GM19452 (cell line): ENCODE results near the gene MCIDAS.

Source experiments
- ATAC-seq: cut with Tn5 transposase; IDR thresholded peaks from one replicate; pipeline ENCODE4 v1.9.1; 2021; ENCODE audit not compliant: unreplicated experiment

Gene MCIDAS

DNA sequence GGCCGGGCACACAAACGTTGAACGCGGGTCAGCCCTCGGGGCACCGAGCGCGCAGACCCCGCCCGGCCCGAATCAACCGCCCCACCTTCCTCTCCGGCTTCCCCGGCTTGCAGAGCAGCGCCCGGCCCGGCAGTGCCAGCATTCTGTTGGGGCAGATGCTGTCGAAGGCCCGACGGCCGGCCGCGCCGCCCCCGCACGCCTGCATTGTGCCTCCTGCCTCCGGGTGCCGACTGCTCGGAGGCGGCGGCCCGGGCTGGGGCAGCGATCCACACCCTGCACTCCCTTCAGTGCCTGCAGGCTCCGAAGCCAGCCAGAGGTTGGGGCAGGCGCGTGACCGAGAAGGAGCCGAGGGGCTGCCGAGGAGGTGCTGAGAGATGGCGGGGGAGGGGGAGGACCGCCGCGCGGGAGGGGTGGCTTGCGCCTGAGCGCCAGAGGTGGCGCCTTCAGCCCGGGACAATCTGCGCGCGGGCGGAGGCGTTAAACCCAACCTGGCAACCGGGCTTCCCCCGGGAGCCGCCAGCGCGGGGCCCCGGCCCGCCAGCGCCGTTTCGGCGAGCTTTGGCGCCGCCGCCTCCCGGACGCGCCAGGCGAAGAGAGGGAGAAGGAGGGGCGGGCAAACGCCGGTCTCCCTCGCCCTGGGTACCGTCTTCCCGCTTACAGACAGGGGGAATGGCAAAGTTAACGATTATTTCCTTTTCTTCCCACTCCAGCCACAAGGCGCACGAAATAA is at the start of gene MCIDAS:
MCIDAS (minus strand) TSS at position 382 of the 730 bp plus-strand sequence; CDS start at position 205, 177 bp downstream.
- peak; percentile 27 for ATAC-seq

DNA sequence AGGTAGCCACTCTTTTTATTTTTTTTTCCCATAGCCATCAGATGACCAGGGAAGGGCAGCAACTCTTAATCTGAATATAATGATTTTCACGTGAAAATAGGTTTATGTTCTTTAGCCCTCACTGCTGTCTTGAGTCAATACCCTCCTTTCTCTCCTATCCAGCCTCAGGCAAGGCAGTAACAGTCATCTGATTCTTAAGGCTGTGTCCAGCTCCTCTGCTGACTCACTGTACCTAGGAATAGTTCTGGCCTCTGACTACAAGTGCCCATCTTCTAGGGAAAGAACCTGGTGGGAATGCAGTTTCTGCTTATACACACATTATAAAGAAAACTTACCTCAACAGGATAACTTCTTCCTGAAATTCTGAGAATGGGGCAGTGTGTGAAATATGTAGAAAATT is 49.7 kb upstream of the MCIDAS start:
- no peak for ATAC-seq

- no peak for ATAC-seq
Observed at GRCh38 chr5:55258339-55258738, 31.2 kb upstream of the MCIDAS start.

DNA sequence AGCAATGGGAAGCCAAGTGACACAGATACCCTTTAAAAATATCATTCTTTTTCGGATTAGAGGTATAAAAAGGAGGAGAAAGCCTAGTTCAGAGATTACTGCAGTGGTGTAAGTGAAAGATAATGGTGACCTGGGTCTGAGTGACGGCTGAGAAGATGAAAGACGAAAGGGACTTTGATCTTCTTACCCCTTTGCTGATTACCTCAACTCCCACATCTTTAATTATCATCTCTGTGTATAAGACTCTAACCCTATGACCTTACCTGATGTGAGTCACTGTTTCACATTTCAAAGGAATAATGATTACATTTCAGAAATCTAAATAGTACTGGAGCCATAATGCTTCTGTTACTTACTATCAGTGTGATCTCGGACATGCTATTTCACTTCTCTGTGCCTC is 27.7 kb upstream of the MCIDAS start:
- ATAC-seq = no peak

DNA sequence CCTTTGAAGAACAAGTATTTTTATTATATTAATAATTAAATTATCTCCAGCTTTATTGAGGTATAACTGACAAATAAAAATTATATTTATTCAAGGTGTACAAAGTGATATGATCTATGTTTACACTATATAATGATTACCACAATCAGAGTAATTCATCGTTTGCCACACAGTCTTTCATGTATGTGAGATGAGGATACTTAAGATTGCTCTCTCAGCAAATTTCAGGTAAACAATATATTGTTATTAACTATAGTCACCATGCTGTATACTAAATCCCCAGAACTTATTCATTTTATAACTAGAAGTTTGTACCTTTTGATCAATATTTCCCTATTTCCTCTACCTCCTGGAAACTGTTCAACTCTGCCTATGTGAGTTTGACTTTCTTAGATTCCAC is 22.9 kb upstream of the MCIDAS start:
- no peak for ATAC-seq

DNA sequence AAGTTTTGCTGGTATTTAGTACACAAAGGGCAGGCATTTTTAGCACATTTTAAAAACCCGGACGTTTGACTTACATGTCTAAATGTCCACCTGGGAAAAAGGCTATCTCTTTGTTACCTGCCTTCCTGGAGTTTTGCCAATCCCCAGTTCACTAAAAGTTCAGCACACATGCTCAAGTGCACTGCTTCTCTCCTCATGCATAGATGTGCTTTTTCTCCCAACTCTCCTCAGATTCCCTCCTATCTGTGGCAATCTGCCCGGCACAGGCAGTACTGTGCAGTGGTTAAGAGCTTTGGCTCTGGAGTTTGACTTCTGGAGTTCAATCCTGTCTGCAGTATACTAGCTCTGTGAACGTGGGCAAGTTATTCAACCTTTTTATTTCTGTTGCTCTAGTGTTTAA is 14.6 kb upstream of the MCIDAS start:
- ATAC-seq = no peak

DNA sequence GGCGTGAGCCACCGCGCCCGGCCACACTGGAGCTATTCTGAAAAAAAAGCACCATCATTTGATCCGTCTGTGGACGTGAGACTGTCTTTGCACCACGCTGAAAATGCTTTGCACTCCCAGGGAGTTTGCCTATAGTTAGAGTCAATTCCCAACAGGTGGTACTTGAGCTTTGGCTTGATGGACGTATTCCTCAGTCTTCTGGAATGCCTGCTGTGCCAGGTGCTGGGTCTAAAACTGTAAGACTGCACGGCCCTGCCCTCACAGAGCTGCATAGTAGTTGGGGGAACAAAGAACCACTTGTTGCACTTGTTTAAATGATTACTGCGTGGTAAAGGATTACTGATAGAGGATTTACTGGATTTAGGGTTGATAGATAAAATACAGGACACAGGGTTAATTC is 9.7 kb upstream of the MCIDAS start:
- no peak for ATAC-seq

GRCh38 chr5:55234121-55234700 is 7.1 kb upstream of the MCIDAS start:
- ATAC-seq = no peak

- no peak for ATAC-seq
Observed at GRCh38 chr5:55232985-55233928, 6.1 kb upstream of the MCIDAS start, which contains the start of gene CCNO. Gene CCNO, minus strand, starts transcription at chr5:55233608. Its CDS starts 85 bp downstream, at chr5:55233523.

GRCh38 chr5:55232271-55232984 is 5.3 kb upstream of the MCIDAS start:
- ATAC-seq = no peak

- ATAC-seq = no peak
Observed at GRCh38 chr5:55231919-55232270, 4.8 kb upstream of the MCIDAS start.

- no peak for ATAC-seq
Observed at GRCh38 chr5:55231029-55231918, 4.2 kb upstream of the MCIDAS start.

- ATAC-seq = no peak
Observed at GRCh38 chr5:55230086-55230629, 3.0 kb upstream of the MCIDAS start.

DNA sequence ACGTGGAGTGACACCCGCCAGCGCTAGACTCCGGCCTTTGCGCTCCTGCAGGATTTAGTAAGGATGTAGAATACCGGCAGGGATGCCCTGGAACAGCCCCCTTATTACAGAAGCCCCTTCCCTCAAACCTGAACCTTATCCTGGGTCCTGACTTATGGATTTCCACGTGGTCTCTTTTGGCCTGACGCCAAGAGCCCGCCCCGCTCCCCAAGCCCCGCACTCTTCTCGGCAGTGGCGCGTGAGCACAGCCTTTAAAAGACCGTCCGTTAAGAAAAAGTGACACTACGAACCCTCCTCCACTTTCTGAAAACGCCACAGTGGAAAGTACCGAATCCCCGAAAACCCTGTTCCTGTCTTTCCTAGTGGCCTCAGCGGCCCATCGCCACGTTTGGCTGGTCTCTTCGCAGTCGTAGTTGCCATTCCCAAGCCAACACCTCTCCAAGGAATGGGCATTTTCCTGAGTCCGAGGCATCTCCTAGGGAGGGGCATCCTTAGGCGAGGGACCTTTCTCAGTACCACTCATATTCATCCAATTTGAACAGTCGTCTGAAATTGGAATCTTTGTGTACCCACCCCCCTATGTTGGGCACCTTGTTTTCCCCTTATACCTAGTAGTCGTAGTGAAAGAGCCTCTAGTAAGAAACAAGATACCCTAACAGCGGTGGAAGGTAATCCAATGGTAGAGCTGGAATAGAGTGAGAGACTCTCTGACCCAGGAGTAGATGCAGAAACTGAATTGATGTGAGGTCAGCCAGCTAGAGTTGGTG is 732 bp upstream of the MCIDAS start:
- ATAC-seq = no peak

DNA sequence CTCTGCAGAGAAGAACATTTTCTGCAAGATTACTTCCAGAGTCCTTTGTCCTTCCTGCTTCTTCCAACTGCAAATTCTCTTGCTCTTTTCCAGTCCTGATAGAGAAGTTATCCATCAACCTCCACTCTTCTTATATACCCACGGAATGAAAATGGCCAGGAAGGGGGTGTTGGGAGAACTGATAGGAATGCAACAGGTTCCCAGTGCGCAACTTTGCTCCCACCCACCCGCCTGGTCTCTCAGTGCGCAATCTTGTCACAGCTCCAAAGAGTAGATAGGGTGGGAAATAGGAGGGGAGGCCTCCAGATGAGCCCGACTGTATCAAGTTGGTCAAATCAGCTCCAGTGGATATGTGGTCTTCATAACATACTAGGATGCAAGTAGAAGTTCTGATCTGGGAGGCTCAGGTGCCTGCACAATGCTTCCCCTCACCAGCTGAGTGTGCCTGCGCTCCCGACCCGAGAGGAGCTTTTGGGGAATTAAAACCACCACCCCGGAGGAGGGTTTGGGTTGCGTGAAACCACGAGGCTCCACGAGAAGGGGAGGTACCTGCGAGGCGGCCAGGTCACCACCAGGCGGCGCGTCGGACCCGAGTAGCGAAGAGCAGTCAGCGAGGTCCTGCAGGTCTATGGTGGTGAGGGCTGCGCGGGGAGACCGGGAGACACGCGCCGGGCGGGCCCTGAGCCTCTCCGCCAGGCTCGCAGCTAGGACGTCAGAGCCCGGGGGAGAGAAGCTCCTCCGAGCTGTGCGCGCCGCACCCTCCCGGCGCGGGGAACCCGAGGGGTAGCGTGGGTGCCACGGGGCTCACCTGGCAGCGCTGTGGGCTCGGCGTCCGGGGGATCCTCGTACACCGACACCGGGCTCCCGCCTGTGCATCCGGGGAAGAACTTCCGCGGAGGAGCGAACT is 835 bp downstream of the MCIDAS start:
- ATAC-seq = peak; percentile 67

GRCh38 chr5:55225346-55225745 is 1.8 kb downstream of the MCIDAS start:
- ATAC-seq = no peak

- ATAC-seq = no peak
Observed at GRCh38 chr5:55223812-55224240, 3.3 kb downstream of the MCIDAS start.
